MG63 (cell line): Measurements from ENCODE around the gene TPSAB1. TPM values are rescaled to one million over a fixed set of nuclear protein-coding genes. Genes with fewer than 3 reads are reported as not detected.
"Not testable (repeated sequence)": the region's sequence is repeated elsewhere in the genome, so short reads cannot be mapped to it uniquely, and the experiment has no call there.

Source experiments
- DNase-seq: peaks from one replicate; pipeline ENCODE4 v3.0.0-alpha.2; 2020
- H3K27me3 ChIP-seq: fragments of 250-450 bp; sonication (Bioruptor Pico); 2 replicates; pipeline ENCODE4 v1.5.1; 2020; ENCODE audit warnings: mild to moderate bottlenecking, moderate library complexity
- H3K36me3 ChIP-seq: fragments of 250-450 bp; sonication (Bioruptor Pico); 2 replicates; pipeline ENCODE4 v1.5.1; 2020; ENCODE audit warnings: mild to moderate bottlenecking, moderate library complexity
- H3K4me3 ChIP-seq: fragments of 250-450 bp; sonication (Bioruptor Pico); 2 replicates; pipeline ENCODE4 v1.5.1; 2020; ENCODE audit warnings: mild to moderate bottlenecking, moderate library complexity
- H3K9me3 ChIP-seq: fragments of 250-450 bp; sonication (Bioruptor Pico); 2 replicates; pipeline ENCODE4 v1.5.1; 2020; ENCODE audit warnings: mild to moderate bottlenecking, moderate library complexity
- total RNA-seq: library from RNA; depleted of rRNA; stranded (reverse); fragments of >200 nt; shearing (Covaris generic); gene quantifications from 2 replicates; pipeline ENCODE4 v1.2.3, GENCODE V29; 2014; ENCODE audit warnings: low replicate concordance

Gene TPSAB1
- total RNA-seq, 1 experiment from 2014 or later, result not detected

GRCh38 chr16:1255276-1256122 is 15.0 kb downstream of the TPSAB1 start, which contains the start of gene TPSD1:
Gene TPSD1, plus strand, starts transcription at chr16:1256069. Its CDS starts 212 bp downstream, at chr16:1256281.
- H3K36me3 ChIP-seq, DNase-seq, H3K9me3 ChIP-seq, H3K4me3 ChIP-seq: not testable (repeated sequence)
- H3K27me3 ChIP-seq, result peaks cover 18% of the 10 kb centered on the region

GRCh38 chr16:1256296-1256873 is 15.9 kb downstream of the TPSAB1 start:
- H3K36me3 ChIP-seq, H3K9me3 ChIP-seq, DNase-seq, H3K4me3 ChIP-seq: not testable (repeated sequence)
- peaks cover 27% of the 10 kb centered on the region for H3K27me3 ChIP-seq

GRCh38 chr16:1256874-1257322 is 16.4 kb downstream of the TPSAB1 start:
- H3K27me3 ChIP-seq, result peaks cover 32% of the 10 kb centered on the region
- no peaks in the 10 kb centered on the region for H3K36me3 ChIP-seq
- H3K4me3 ChIP-seq, result no peak overlapping the region
- H3K9me3 ChIP-seq, result no peaks in the 10 kb centered on the region
- no peak for DNase-seq

GRCh38 chr16:1257561-1258224 is 17.2 kb downstream of the TPSAB1 start:
- Histone ChIP-seq H3K9me3 (no peaks in the 10 kb centered on the region), H3K27me3 (peaks cover 40% of the 10 kb centered on the region), H3K4me3 (no peak overlapping the region), H3K36me3 (no peaks in the 10 kb centered on the region)
- no peak for DNase-seq

GRCh38 chr16:1258225-1258600 is 17.7 kb downstream of the TPSAB1 start:
- Histone ChIP-seq H3K36me3 (no peaks in the 10 kb centered on the region), H3K9me3 (no peaks in the 10 kb centered on the region), H3K4me3 (no peak overlapping the region), H3K27me3 (peaks cover 45% of the 10 kb centered on the region)
- DNase-seq, result no peak

GRCh38 chr16:1258906-1259759 is 18.6 kb downstream of the TPSAB1 start:
- Histone ChIP-seq H3K9me3 (no peaks in the 10 kb centered on the region), H3K4me3 (no peak overlapping the region), H3K27me3 (peaks cover 52% of the 10 kb centered on the region), H3K36me3 (no peaks in the 10 kb centered on the region)
- DNase-seq, result no peak

GRCh38 chr16:1259760-1260068 is 19.2 kb downstream of the TPSAB1 start:
- Histone ChIP-seq H3K9me3 (no peaks in the 10 kb centered on the region), H3K4me3 (no peak overlapping the region), H3K36me3 (no peaks in the 10 kb centered on the region), H3K27me3 (peaks cover 52% of the 10 kb centered on the region)
- no peak for DNase-seq

GRCh38 chr16:1260101-1260680 is 19.7 kb downstream of the TPSAB1 start:
- DNase-seq, result no peak
- peaks cover 52% of the 10 kb centered on the region for H3K27me3 ChIP-seq
- H3K9me3 ChIP-seq, result no peaks in the 10 kb centered on the region
- no peak overlapping the region for H3K4me3 ChIP-seq
- H3K36me3 ChIP-seq, result no peaks in the 10 kb centered on the region

- Histone ChIP-seq H3K36me3 (no peaks in the 10 kb centered on the region), H3K9me3 (no peaks in the 10 kb centered on the region), H3K4me3 (no peak overlapping the region), H3K27me3 (peaks cover 55% of the 10 kb centered on the region)
- no peak for DNase-seq
Observed at GRCh38 chr16:1261131-1261892, 20.8 kb downstream of the TPSAB1 start.

GRCh38 chr16:1262210-1262845 is 21.8 kb downstream of the TPSAB1 start:
- H3K36me3 ChIP-seq, result no peaks in the 10 kb centered on the region
- no peak overlapping the region for H3K4me3 ChIP-seq
- no peaks in the 10 kb centered on the region for H3K9me3 ChIP-seq
- no peak for DNase-seq
- H3K27me3 ChIP-seq, result peaks cover 58% of the 10 kb centered on the region

GRCh38 chr16:1262846-1263221 is 22.3 kb downstream of the TPSAB1 start:
- Histone ChIP-seq H3K4me3 (no peak overlapping the region), H3K27me3 (peaks cover 58% of the 10 kb centered on the region), H3K9me3 (no peaks in the 10 kb centered on the region), H3K36me3 (no peaks in the 10 kb centered on the region)
- DNase-seq, result no peak

GRCh38 chr16:1263591-1264344 is 23.3 kb downstream of the TPSAB1 start:
- H3K9me3 ChIP-seq, result no peaks in the 10 kb centered on the region
- H3K27me3 ChIP-seq, result peaks cover 58% of the 10 kb centered on the region
- no peaks in the 10 kb centered on the region for H3K36me3 ChIP-seq
- no peak overlapping the region for H3K4me3 ChIP-seq
- DNase-seq, result no peak

GRCh38 chr16:1264345-1265089 is 24.0 kb downstream of the TPSAB1 start:
- Histone ChIP-seq H3K9me3 (no peaks in the 10 kb centered on the region), H3K4me3 (no peak overlapping the region), H3K27me3 (peaks cover 50% of the 10 kb centered on the region)

GRCh38 chr16:1265090-1265630 is 24.7 kb downstream of the TPSAB1 start:
- Histone ChIP-seq H3K9me3 (no peaks in the 10 kb centered on the region), H3K36me3 (no peaks in the 10 kb centered on the region), H3K27me3 (peaks cover 44% of the 10 kb centered on the region), H3K4me3 (no peak overlapping the region)
- DNase-seq, result no peak

More at GRCh38 chr16:1264345-1265089, 24.0 kb downstream of the TPSAB1 start:
- no peak for DNase-seq
- no peaks in the 10 kb centered on the region for H3K36me3 ChIP-seq
